IMR-90 (cell line): ENCODE data around the gene CEP170B. TPM values are rescaled to one million over a fixed set of nuclear protein-coding genes. Genes with fewer than 3 reads are reported as not detected.

Experiments
- ATAC-seq: fragments of 200-7000 bp; cut with Tn5 transposase; 2 replicates; pipeline ENCODE4 v1.9.1; 2020; ENCODE audit warnings: low read depth, mild to moderate bottlenecking, moderate library complexity
- BruUV-seq: library from RNA; stranded (reverse); fragments of 400-500 nt; replicated peaks from 2 replicates; lab custom pipeline; 2021; lab: Mats Ljungman, UMichigan
- CTCF ChIA-PET: fragments of 300-600 bp; formaldehyde crosslinking; extraction: SDS; loops from one replicate; lab custom pipeline; 2021; ENCODE audit warnings: antibody characterized with exemption; lab: Yijun Ruan, JAX
- POLR2A ChIA-PET: fragments of 300-600 bp; sonication (Branson Sonifier 250); formaldehyde crosslinking; loops from one replicate; lab custom pipeline; 2022; ENCODE audit warnings: antibody characterized with exemption; ENCODE audit not compliant: unreplicated experiment; lab: Charles Lee
- DNase-seq: peaks from one replicate; pipeline ENCODE4 v3.0.0; 2013
- H2AFZ ChIP-seq: replicated peaks from 2 replicates; pipeline ENCODE3; 2013; ENCODE audit warnings: low read length, mild to moderate bottlenecking; ENCODE audit not compliant: poor library complexity
- H2AK5ac ChIP-seq: 2 replicates; pipeline ENCODE4 v1.6.1; 2013; ENCODE audit warnings: low read depth, low read length, inconsistent platforms
- H2AK9ac ChIP-seq: replicated peaks from 2 replicates; pipeline ENCODE3; 2013; ENCODE audit warnings: mild to moderate bottlenecking, low read depth, low read length, moderate library complexity; ENCODE audit not compliant: poor library complexity
- H2BK120ac ChIP-seq: 2 replicates; pipeline ENCODE4 v1.6.1; 2013; ENCODE audit warnings: low read depth, low read length, inconsistent platforms
- H2BK15ac ChIP-seq: 3 replicates; pipeline ENCODE4 v1.6.1; 2013; ENCODE audit warnings: low read depth, low read length, inconsistent platforms
- H2BK20ac ChIP-seq: 2 replicates; pipeline ENCODE4 v1.6.1; 2013; ENCODE audit warnings: low read depth, mild to moderate bottlenecking, inconsistent platforms, low read length, moderate library complexity
- H2BK5ac ChIP-seq: 2 replicates; pipeline ENCODE4 v1.6.1; 2013; ENCODE audit warnings: mild to moderate bottlenecking, low read depth, low read length, inconsistent platforms; ENCODE audit not compliant: poor library complexity, severe bottlenecking
- H3K14ac ChIP-seq: replicated peaks from 2 replicates; pipeline ENCODE4 v1.6.1; 2013; ENCODE audit warnings: low read depth, low read length, inconsistent platforms
- H3K18ac ChIP-seq: 2 replicates; pipeline ENCODE4 v1.6.1; 2013; ENCODE audit warnings: low read depth, low read length, control low read depth
- H3K23ac ChIP-seq: 2 replicates; pipeline ENCODE4 v1.6.1; 2013; ENCODE audit warnings: low read depth, low read length, inconsistent platforms
- H3K27ac ChIP-seq: 2 replicates; pipeline ENCODE4 v1.5.1; 2013; ENCODE audit warnings: mild to moderate bottlenecking, control low read depth, low read length; ENCODE audit not compliant: insufficient read depth
- H3K27me3 ChIP-seq: 2 replicates; pipeline ENCODE4 v1.6.1; 2013; ENCODE audit warnings: low read length; ENCODE audit not compliant: control insufficient read depth, insufficient read depth
- H3K36me3 ChIP-seq: 2 replicates; pipeline ENCODE4 v1.6.1; 2013; ENCODE audit warnings: low read length, mixed read lengths; ENCODE audit not compliant: control insufficient read depth, insufficient read depth
- H3K4ac ChIP-seq: 2 replicates; pipeline ENCODE4 v1.6.1; 2013; ENCODE audit warnings: low read depth, low read length, inconsistent platforms
- H3K4me1 ChIP-seq: 2 replicates; pipeline ENCODE4 v1.6.1; 2013; ENCODE audit warnings: low read length, mixed read lengths; ENCODE audit not compliant: control insufficient read depth, insufficient read depth
- H3K4me2 ChIP-seq: 2 replicates; pipeline ENCODE4 v1.6.1; 2013; ENCODE audit warnings: low read depth, mild to moderate bottlenecking, control low read depth, low read length, moderate library complexity
- H3K4me3 ChIP-seq: 2 replicates; pipeline ENCODE4 v1.5.1; 2013; ENCODE audit warnings: low read depth, mild to moderate bottlenecking, control low read depth, low read length, moderate library complexity; ENCODE audit not compliant: insufficient read depth
- H3K56ac ChIP-seq: 2 replicates; pipeline ENCODE4 v1.6.1; 2013; ENCODE audit warnings: low read length, inconsistent platforms; ENCODE audit not compliant: insufficient read depth; ENCODE audit errors: extremely low read depth
- H3K79me1 ChIP-seq, 2 experiments: 2 replicates each; pipeline ENCODE4 v1.6.1; 2013; ENCODE audit warnings: low read length in 2 of 2, inconsistent platforms in 1 of 2, low read depth in 1 of 2
- H3K9ac ChIP-seq: 2 replicates; pipeline ENCODE4 v1.6.1; 2013; ENCODE audit warnings: low read depth, low read length, control low read depth
- H3K9me1 ChIP-seq: 2 replicates; pipeline ENCODE4 v1.6.1; 2013; ENCODE audit warnings: low read length, inconsistent platforms; ENCODE audit not compliant: insufficient read depth
- H3K9me3 ChIP-seq: 2 replicates; pipeline ENCODE4 v1.6.1; 2013; ENCODE audit warnings: low read length; ENCODE audit not compliant: control insufficient read depth, insufficient read depth
- H4K20me1 ChIP-seq: 2 replicates; pipeline ENCODE4 v1.6.1; 2013; ENCODE audit warnings: low read length, inconsistent platforms; ENCODE audit not compliant: insufficient read depth
- H4K5ac ChIP-seq: 2 replicates; pipeline ENCODE4 v1.6.1; 2013; ENCODE audit warnings: mild to moderate bottlenecking, low read depth, low read length, control low read depth
- H4K8ac ChIP-seq, 2 experiments: 2 replicates each; pipeline ENCODE4 v1.6.1; 2013; ENCODE audit warnings: low read depth in 2 of 2, low read length in 2 of 2, control low read depth in 1 of 2, inconsistent platforms in 1 of 2
- H4K91ac ChIP-seq: 2 replicates; pipeline ENCODE4 v1.6.1; 2013; ENCODE audit warnings: low read depth, low read length, inconsistent platforms; ENCODE audit not compliant: insufficient read depth
- FOS ChIP-seq: fragments of 150-350 bp; IDR thresholded peaks from 2 replicates; pipeline ENCODE4 v1.6.1; 2016; ENCODE audit warnings: low read depth, low read length
- MAFK ChIP-seq: IDR thresholded peaks from 2 replicates; pipeline ENCODE4 v1.6.1; 2012; ENCODE audit warnings: low read depth, low read length, improper control_type of control experiment
- MAZ ChIP-seq: IDR thresholded peaks from 2 replicates; pipeline ENCODE4 v1.6.1; 2012; ENCODE audit warnings: low read depth, mild to moderate bottlenecking, low read length, improper control_type of control experiment, moderate library complexity, borderline replicate concordance
- NFE2L2 ChIP-seq: fragments of 150-350 bp; IDR thresholded peaks from 2 replicates; pipeline ENCODE4 v1.6.1; 2016; ENCODE audit warnings: low read depth, mild to moderate bottlenecking, low read length
- POLR2A ChIP-seq: IDR thresholded peaks from 2 replicates; pipeline ENCODE4 v1.6.1; 2012; ENCODE audit warnings: mild to moderate bottlenecking, low read depth, low read length
- RAD21 ChIP-seq: IDR thresholded peaks from 2 replicates; pipeline ENCODE4 v1.6.1; 2012; ENCODE audit warnings: low read length, improper control_type of control experiment
- RCOR1 ChIP-seq: IDR thresholded peaks from 2 replicates; pipeline ENCODE4 v1.6.1; 2012; ENCODE audit warnings: mild to moderate bottlenecking, low read length, improper control_type of control experiment; ENCODE audit not compliant: insufficient replicate concordance
- RFX5 ChIP-seq: IDR thresholded peaks from 2 replicates; pipeline ENCODE4 v1.8.0; 2012; ENCODE audit warnings: low read depth, mild to moderate bottlenecking, low read length, moderate library complexity
- WGBS, 2 experiments: methylation state at CpG; one replicate each; pipeline versions ENCODE4 v1.1.5 to v1.1.7; 2013; ENCODE audit warnings: missing lambda C conversion rate in 2 of 2; ENCODE audit not compliant: insufficient read length in 1 of 2; ENCODE audit errors: extremely low coverage in 2 of 2; 5-methylcytosine and 5-hydroxymethylcytosine counted together
- dilution Hi-C: fragments of 300-500 bp; cut with HindIII; formaldehyde crosslinking; loops from one replicate; pipeline ENCODE4 v1.14.3; 2018; ENCODE audit warnings: low sequenced_read_pairs; ENCODE audit not compliant: unreplicated experiment
- in situ Hi-C: fragments of 300-500 bp; cut with MboI; formaldehyde crosslinking; loops from 3 replicates; pipeline ENCODE4 v1.14.3; 2019; ENCODE audit warnings: low sequenced_read_pairs, inconsistent platforms, mixed read lengths
- intact Hi-C: fragments of 100-400 bp; cut with micrococcal nuclease; formaldehyde crosslinking; loops from 2 replicates; pipeline ENCODE4 v1.10.0; 2022
- polyA plus RNA-seq, 3 experiments: library from polyadenylated mRNA; depleted of rRNA; stranded (reverse); fragments of >200 nt; gene quantifications; 2 replicates each; pipeline ENCODE4 v1.2.3, GENCODE V29; 2012; ENCODE audit warnings: low replicate concordance in 1 of 3
- total RNA-seq: library from RNA; depleted of rRNA; stranded (reverse); fragments of >200 nt; gene quantifications from 2 replicates; pipeline ENCODE4 v1.2.3, GENCODE V29; 2012
- TF ChIP-seq, protein P1 (sequence below): fragments of 150-350 bp; IDR thresholded peaks from 2 replicates; pipeline ENCODE4 v1.6.1; 2017; ENCODE audit warnings: mild to moderate bottlenecking, antibody characterized with exemption, low read length, low read depth

Gene CEP170B
- total and polyA plus RNA-seq, 2 of the 4 experiments (the other 2 are of a cell fraction) = 3.6 to 13.1 TPM

DNA sequence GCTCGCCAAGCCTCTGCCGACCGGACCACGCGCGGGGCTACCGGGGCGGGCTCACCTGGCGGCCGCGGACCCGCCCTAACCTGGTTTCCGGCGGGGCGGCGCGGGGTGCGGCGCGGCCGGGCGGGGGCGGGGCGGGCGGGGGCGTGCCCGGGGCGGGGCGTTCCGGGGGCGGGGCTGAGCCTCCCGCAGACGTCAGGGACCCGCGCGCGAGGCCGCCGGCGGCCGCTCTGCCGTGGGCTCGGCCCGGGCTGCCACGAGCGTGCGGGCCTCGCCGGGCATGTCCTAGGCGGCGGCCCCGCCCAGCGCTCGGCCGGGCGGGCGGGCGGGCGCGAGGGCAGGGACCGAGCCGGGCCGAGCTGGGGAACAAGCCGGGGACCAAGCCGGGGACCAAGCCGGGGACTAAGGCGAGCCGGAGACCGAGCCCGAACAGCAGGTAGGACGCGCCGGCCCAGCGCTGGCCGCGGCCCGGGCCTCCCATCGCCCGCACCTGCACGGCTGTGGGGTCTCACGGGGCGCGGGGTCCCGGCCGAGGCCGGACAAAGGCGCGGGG lies at the start of gene CEP170B (continued):
- TF ChIP-seq RFX5 (no peak), MAFK (no peak), RCOR1 (no peak)

DNA sequence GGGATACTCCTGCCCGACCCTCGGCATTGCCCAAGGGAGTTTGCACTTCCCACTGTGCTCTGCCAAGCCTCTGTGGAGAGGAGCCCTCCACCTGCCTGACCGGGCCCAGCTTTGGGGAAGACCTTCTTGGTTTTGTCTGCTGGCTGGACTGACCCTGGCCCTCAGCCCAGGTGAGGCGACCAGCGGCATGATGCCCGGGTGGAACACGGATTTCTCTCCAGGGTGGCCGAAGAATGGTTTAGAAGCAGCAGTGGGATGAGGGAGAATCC lies 48.5 kb upstream of the CEP170B start:
- in situ Hi-C loops = no loop called here
- intact Hi-C loops = no loop called here
- dilution Hi-C loops = no loop called here
- H2BK15ac ChIP-seq = no peak overlapping the region
- H2AFZ ChIP-seq = peak overlapping the region; percentile 100
- DNase-seq = no peak
- peak overlapping the region; percentile 97 for H2BK5ac ChIP-seq
- ChIA-PET CTCF (no interaction called here), POLR2A (no interaction called here)
- peak overlapping the region; percentile 96 to 100 for H4K8ac ChIP-seq
- no peaks in the 10 kb centered on the region for H4K20me1 ChIP-seq
- H2AK9ac ChIP-seq = peak overlapping the region; percentile 97
- peak overlapping the region; percentile 90 for H3K4me2 ChIP-seq
- H3K4me3 ChIP-seq = peak overlapping the region; percentile 90
- peak overlapping the region; percentile 99 for H3K4ac ChIP-seq
- no peak; the same call in 1 of the 2 replicates for ATAC-seq
- no peak overlapping the region for H3K18ac ChIP-seq
- H3K14ac ChIP-seq = peak overlapping the region; percentile 100
- H3K4me1 ChIP-seq = peaks cover 3% of the 10 kb centered on the region
- 0 out of 2 replicates have a peak overlapping the region, but pooled peaks have one; percentile 72 for H3K56ac ChIP-seq
- peak overlapping the region; percentile 91 for H2AK5ac ChIP-seq
- no peaks in the 10 kb centered on the region for H3K9me3 ChIP-seq
- no TSS peak for BruUV-seq
- H3K36me3 ChIP-seq = no peaks in the 10 kb centered on the region
- peaks cover 17 to 44% of the 10 kb centered on the region in 2 experiments for H3K79me1 ChIP-seq
- H3K9me1 ChIP-seq = 0 out of 2 replicates have a peak, but pooled peaks cover 3% of the 10 kb centered on the region
- H3K9ac ChIP-seq = peak overlapping the region; percentile 96
- H3K27ac ChIP-seq = peak overlapping the region; percentile 96
- no peak overlapping the region for H2BK120ac ChIP-seq
- peak overlapping the region; percentile 98 for H4K5ac ChIP-seq
- TF ChIP-seq NFE2L2 (no peak), RCOR1 (no peak), FOS (no peak), POLR2A (no peak), RAD21 (no peak), MAZ (no peak)
- TF ChIP-seq, protein P1, sequence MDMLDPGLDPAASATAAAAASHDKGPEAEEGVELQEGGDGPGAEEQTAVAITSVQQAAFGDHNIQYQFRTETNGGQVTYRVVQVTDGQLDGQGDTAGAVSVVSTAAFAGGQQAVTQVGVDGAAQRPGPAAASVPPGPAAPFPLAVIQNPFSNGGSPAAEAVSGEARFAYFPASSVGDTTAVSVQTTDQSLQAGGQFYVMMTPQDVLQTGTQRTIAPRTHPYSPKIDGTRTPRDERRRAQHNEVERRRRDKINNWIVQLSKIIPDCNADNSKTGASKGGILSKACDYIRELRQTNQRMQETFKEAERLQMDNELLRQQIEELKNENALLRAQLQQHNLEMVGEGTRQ = no peak
- H2BK20ac ChIP-seq = no peak overlapping the region
- no CpG with 5 or more reads among the region's 8 CpGs for WGBS, 2 experiments
- peak overlapping the region; percentile 93 for H3K23ac ChIP-seq
- peak overlapping the region; percentile 96 for H4K91ac ChIP-seq
- H3K27me3 ChIP-seq = no peaks in the 10 kb centered on the region
